GM13977 (cell line): ENCODE data around the gene PIAS1.

Experiments
- DNase-seq: peaks from one replicate; pipeline ENCODE4 v3.0.0; 2012; ENCODE audit warnings: low spot score
- CTCF ChIP-seq: IDR thresholded peaks from 2 replicates; pipeline ENCODE4 v1.5.1; 2012; ENCODE audit warnings: mild to moderate bottlenecking, control low read depth; ENCODE audit not compliant: insufficient read depth; ENCODE audit errors: extremely low read depth, missing control alignments
- in situ Hi-C: fragments of 300-500 bp; cut with MboI; formaldehyde crosslinking; loops from one replicate; pipeline ENCODE4 v1.12.0; 2022; ENCODE audit warnings: low sequenced_read_pairs, low pct_unique_long_range_greater_than_20kb, mixed read lengths, inconsistent platforms; ENCODE audit not compliant: unreplicated experiment

PIAS1 gene

GRCh38 chr15:68061171-68061570 is 7.1 kb downstream of the PIAS1 start:
- in situ Hi-C loops, result no loop called here
- no peak for TF ChIP-seq CTCF
- DNase-seq, result no peak

- no peak for TF ChIP-seq CTCF
- in situ Hi-C loops, result no loop called here
- no peak for DNase-seq
Observed at GRCh38 chr15:68061602-68062001, 7.5 kb downstream of the PIAS1 start.

- DNase-seq, result no peak
- in situ Hi-C loops, result no loop called here
- TF ChIP-seq CTCF, result no peak
Observed at GRCh38 chr15:68062214-68062613, 8.1 kb downstream of the PIAS1 start.

GRCh38 chr15:68062946-68063465 is 8.9 kb downstream of the PIAS1 start:
- in situ Hi-C loops, result no loop called here
- no peak for TF ChIP-seq CTCF
- DNase-seq, result no peak

GRCh38 chr15:68063606-68064005 is 9.5 kb downstream of the PIAS1 start:
- TF ChIP-seq CTCF, result no peak
- no peak for DNase-seq
- in situ Hi-C loops, result no loop called here

GRCh38 chr15:68073576-68074288 is 19.6 kb downstream of the PIAS1 start:
- no peak for TF ChIP-seq CTCF
- no peak for DNase-seq
- in situ Hi-C loops, result no loop called here
